WERI-Rb-1 (cell line): Measurements from ENCODE around the gene MAFG.

ENCODE experiments used
- DNase-seq: peaks from one replicate; pipeline ENCODE4 v3.0.0-alpha.2; 2020
- H3K27ac ChIP-seq: fragments of 250-450 bp; sonication (Bioruptor Pico); 2 replicates; pipeline ENCODE4 v1.5.1; 2020; ENCODE audit warnings: mild to moderate bottlenecking, moderate library complexity
- H3K27me3 ChIP-seq: fragments of 250-450 bp; sonication (Bioruptor Pico); 2 replicates; pipeline ENCODE4 v1.5.1; 2021; ENCODE audit warnings: mild to moderate bottlenecking, low read depth, moderate library complexity; ENCODE audit not compliant: insufficient read depth, severe bottlenecking
- H3K36me3 ChIP-seq: fragments of 250-450 bp; sonication (Bioruptor Pico); 2 replicates; pipeline ENCODE4 v1.5.1; 2020; ENCODE audit warnings: mild to moderate bottlenecking, moderate library complexity
- H3K4me3 ChIP-seq: 2 replicates; pipeline ENCODE4 v1.5.1; 2011; ENCODE audit warnings: low read depth, mild to moderate bottlenecking, control low read depth, low read length
- H3K9me3 ChIP-seq: fragments of 250-450 bp; sonication (Bioruptor Pico); 2 replicates; pipeline ENCODE4 v1.5.1; 2021; ENCODE audit warnings: mild to moderate bottlenecking, moderate library complexity; ENCODE audit not compliant: severe bottlenecking
- TF ChIP-seq, protein P1 (sequence below): IDR thresholded peaks from 2 replicates; pipeline ENCODE4 v1.5.1; 2011; ENCODE audit warnings: low read depth, mild to moderate bottlenecking, control low read depth, inconsistent platforms, low read length

The MAFG gene

DNA sequence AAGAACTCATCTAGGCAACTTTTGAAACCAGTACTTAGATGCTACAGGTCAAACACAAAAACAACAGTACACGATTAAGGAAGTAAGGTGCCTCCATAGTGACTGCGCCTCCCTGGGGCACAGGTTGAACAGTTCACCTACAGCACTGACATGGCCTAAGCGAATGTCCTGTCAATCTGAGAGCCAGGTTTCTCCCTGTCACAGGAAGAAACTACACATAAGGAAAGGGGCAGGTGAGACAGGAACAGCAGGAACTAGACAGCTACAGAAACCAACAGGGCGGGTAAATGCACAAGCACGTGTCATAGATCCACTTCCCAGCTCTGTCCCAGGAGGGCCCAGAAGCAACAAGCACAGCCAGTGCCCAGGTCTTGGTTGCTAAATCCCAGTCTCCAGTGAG, 48.4 kb downstream of the MAFG start:
- TF ChIP-seq, protein P1, sequence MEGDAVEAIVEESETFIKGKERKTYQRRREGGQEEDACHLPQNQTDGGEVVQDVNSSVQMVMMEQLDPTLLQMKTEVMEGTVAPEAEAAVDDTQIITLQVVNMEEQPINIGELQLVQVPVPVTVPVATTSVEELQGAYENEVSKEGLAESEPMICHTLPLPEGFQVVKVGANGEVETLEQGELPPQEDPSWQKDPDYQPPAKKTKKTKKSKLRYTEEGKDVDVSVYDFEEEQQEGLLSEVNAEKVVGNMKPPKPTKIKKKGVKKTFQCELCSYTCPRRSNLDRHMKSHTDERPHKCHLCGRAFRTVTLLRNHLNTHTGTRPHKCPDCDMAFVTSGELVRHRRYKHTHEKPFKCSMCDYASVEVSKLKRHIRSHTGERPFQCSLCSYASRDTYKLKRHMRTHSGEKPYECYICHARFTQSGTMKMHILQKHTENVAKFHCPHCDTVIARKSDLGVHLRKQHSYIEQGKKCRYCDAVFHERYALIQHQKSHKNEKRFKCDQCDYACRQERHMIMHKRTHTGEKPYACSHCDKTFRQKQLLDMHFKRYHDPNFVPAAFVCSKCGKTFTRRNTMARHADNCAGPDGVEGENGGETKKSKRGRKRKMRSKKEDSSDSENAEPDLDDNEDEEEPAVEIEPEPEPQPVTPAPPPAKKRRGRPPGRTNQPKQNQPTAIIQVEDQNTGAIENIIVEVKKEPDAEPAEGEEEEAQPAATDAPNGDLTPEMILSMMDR = no peak
- no peak for DNase-seq
- Histone ChIP-seq H3K27me3 (no peaks in the 10 kb centered on the region), H3K36me3 (peaks cover 63% of the 10 kb centered on the region), H3K9me3 (no peaks in the 10 kb centered on the region), H3K27ac (no peak overlapping the region), H3K4me3 (no peak overlapping the region)

DNA sequence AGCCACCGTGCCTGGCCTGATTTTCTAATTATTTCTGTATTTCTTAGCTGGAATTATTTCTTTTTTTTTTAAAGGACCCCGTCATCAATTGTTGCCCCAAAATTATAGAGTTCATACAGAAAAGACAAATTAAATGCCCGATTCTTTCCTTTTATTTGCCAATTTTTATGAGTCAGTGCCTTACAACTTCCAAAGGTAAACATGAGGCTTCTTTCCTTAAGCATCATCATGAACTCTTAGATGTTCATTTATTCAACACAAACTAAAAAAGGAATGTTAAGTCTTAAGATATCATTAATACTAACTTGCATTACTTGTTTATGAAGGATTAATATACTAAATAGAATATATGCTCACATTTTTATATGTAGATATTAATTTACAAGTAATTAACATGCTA, 49.2 kb downstream of the MAFG start:
- Histone ChIP-seq H3K9me3 (no peaks in the 10 kb centered on the region), H3K4me3 (no peak overlapping the region), H3K27me3 (no peaks in the 10 kb centered on the region), H3K36me3 (peaks cover 54% of the 10 kb centered on the region), H3K27ac (no peak overlapping the region)
- DNase-seq = no peak
- TF ChIP-seq, protein P1 = no peak

DNA sequence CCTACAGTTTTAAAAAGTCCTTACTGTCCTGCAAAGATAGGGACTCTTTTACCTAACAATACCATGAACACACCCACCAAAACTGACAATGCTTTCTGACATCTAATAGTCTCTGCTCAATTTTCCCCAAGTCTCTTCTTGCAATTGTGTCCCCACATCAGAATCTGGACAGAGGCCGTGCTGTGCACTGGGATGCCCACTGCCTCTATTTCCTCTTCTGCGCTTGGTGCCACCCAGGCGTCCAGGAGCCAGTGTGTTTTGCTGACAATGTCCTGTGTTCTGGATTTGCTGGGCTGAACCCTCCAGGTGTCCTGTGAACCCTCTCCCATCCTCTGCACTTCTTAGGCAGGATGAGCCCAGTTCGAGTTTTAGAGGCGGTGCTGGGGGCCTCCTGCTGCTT, 50.0 kb downstream of the MAFG start:
- Histone ChIP-seq H3K36me3 (peaks cover 54% of the 10 kb centered on the region), H3K27ac (no peak overlapping the region), H3K9me3 (no peaks in the 10 kb centered on the region), H3K4me3 (no peak overlapping the region), H3K27me3 (no peaks in the 10 kb centered on the region)
- DNase-seq = no peak
- TF ChIP-seq, protein P1 = no peak

DNA sequence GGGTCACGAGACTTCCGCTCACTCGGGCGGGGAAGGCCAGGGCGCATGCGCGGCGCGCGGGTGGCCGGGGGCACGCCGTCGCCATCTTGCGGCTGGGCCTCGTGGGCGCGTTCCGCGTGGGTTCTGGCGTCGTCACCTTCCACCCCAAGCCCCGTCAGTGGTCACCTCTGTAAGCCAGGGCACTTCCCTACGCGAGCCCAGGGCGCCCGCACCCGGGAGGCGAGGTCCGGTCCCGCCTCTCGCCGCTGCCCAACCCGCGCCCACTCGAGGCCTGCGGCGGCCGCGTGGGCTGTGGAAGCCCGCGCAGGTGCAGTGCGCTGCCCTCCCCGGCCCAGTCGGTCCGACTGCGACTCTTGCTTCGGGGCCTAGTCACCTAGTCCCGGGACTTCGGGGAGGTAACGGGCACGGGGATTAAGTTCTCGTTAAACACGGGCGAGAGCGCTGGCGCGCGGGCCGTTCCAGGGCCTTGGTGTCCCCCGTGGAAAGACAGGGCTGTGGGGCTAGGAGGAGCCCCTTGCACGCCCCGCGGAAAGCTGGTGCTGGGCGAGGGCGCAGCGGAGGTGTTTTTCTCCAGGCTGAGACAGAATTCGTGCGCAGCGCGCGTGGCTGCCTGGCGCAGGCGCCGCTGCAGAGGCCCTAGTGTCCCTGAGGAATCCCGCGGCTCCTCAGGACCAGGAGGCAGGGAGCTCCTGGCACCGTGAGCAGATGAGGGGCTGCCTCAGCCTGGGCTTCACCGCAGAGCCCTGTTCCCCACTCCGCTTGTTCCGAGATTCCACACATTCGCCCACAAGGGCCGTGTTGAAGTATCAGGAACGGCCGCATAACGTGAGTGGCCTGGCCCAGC, 55.9 kb downstream of the MAFG start:
- peak overlapping the region; percentile 94 for H3K4me3 ChIP-seq
- DNase-seq = peak; percentile 97
- H3K27me3 ChIP-seq = no peaks in the 10 kb centered on the region
- peak overlapping the region; percentile 98 for H3K27ac ChIP-seq
- H3K9me3 ChIP-seq = no peaks in the 10 kb centered on the region
- TF ChIP-seq, protein P1 = peak; percentile 68
- H3K36me3 ChIP-seq = peaks cover 45% of the 10 kb centered on the region

DNA sequence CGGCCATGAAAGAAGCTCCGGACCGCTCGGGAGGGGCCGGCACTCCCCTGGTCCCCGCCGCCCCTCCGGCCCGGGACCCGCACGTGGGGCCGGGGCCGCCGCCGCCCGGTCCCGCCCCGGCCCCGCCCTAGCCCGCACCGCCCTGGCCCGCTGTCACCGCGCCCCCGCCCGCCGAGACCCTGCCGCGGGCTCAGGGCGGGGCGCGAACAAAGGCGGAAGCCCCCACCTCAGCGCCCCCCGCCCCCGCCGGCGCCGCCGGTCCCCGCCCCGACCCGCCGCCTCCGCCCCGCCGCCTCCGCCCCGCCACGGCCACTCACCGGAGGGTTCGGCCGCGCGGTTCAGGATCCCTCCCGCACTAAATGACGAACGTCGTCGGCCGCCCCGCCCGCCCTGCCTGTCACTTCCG, 56.6 kb downstream of the MAFG start, which contains the start of gene ARHGDIA:
Gene ARHGDIA, minus strand, starts transcription at position 357 of the 406 bp plus-strand sequence. CDS start 1,407 bp downstream, outside the sequence.
- TF ChIP-seq, protein P1 = no peak
- no peak for DNase-seq
- no peaks in the 10 kb centered on the region for H3K9me3 ChIP-seq
- H3K27me3 ChIP-seq = no peaks in the 10 kb centered on the region
- H3K36me3 ChIP-seq = peaks cover 45% of the 10 kb centered on the region
- peak within 1 kb of the TSS; percentile 94 for H3K4me3 ChIP-seq
- peak within 1 kb of the TSS; percentile 98 for H3K27ac ChIP-seq
